Suppressor macrophage (primary cell): Measurements from ENCODE around the gene WDR91.
A peak's percentile ranks its signal among the peaks of the same experiment; 100 is the strongest.

ENCODE experiments used
- DNase-seq, 4 experiments: peaks; one replicate each; pipeline ENCODE4 v3.0.0-alpha.2; 2020 to 2022

The WDR91 gene

DNA sequence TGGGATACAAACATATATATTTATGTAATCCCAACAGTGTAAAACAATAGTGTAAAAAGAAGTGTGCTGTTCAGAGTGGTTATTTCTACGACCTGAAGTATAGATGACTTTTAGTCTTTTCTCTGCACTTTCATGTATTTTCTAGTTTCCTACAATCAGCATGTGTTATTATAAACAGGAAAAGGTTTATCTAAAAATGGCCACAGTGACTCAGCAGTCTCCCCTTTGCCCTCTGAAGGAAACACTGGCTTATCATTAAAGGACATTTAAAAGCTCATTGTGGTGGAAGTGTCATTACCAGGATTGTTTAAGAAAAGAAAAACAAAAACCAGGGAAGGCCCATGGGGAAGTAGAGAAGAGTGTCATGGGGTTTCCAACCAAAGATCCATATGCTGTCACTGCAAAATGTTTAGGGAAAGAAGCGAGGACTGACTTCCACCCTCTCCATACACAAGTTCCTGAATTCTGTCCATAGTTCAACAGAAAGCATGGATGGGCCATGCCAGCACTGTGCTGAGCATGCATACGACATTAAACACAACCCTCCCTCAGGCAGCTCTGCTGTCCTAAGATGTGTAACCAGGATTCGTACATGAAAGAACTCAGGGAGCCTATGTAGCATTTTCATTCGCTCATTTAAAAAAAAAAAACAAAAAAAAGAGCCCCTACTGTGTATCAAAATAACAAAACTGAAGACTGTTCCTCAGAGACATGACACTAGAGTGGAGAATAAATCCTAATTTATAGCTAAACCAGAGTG lies 51.0 kb downstream of the WDR91 start:
- DNase-seq: peak; percentile 62 to 80 (median 71)

DNA sequence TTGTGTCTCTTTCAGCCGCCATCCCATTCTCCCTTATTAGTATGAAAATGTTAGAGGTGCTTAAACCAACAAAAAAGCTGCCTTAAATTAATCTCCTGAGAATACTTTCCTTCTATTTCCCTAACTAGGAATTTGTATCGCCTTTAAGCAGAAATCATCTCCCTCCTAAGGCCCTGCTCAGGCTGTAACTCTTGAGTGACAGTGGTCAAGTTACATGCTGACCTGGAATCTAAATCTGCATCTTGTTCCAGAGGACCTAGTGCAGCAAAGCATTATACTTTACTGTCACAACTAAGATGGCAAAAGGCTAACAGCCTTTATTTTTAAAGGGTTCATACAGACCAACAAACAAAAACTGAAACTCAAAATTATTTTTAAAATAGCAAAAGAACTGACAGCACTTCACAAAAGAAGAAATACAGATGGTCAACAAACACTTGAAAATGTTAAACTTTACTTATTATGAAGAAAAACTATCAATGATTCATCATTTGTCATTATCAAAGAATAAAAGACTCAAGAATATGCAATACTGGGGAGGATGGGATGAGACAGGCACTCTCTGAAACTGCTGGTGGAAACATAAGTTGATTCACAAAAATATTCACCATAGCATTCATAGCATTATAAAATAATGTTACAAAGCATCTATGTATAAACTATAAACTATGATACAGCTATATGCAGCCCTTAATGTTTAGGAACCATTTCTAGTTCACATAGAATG lies 51.8 kb downstream of the WDR91 start:
- no peak for DNase-seq

DNA sequence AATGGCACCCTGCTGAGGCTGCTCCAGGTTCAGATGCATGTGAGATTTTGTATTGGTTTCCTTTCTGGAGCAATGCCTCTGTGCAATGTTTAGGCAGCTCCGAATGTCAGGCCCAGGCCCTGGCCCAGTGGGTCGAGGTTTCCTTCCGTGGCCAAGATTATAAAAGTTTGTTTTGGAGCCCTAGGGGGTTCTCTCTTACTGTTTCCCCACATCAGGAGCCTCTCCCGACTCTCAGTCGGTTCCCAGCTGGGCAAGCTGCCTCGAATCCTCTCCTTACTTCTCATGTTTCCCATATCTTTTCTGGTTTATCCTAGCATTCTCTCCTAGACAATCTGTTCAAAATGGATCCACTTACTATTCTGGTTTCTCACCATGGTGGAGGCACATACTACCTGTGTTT lies 52.5 kb downstream of the WDR91 start:
- no peak for DNase-seq

DNA sequence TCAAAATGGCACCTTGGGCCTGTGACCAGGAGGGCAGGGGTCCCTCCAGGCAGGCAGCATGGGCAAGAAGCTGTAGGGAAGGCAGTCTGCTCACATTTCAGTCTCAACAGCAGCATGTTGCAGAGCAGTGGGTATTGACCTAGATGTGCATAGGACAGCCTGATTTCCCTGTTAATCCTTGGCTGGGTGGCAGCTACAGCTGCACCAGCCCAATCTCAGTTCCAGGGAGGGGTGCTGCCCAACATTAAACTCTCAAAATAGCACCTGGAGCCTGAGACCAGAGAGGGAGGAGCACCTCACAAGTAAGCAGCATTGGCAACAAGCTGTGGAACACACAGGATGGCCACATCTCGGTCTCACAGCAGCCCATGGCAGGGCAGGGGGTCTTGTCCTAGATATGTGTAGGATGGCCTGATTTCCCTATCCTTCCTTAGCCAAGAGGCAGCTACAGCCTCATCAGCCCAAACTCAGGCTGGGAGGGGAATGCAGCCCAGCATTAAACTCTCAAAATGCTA lies 53.1 kb downstream of the WDR91 start:
- DNase-seq: no peak

DNA sequence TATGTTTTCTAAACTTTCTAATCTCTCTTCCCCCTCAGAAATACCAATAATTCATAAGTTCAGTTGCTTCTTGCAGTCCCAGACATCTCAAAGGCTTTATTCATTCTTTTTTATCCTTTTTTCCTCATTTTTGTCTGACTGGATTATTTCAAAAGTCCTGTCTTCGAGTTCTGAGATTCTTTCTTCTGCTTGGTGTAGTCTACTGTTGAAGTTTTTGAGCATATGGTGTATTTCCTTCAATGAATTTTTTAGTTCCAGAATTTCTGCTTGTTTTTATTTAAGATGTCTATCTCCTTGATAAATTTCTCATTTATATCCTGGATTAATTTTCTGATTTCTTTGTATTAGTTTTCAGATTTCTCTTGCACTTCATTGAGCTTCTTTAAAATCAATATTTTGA lies 55.0 kb downstream of the WDR91 start:
- no peak for DNase-seq

DNA sequence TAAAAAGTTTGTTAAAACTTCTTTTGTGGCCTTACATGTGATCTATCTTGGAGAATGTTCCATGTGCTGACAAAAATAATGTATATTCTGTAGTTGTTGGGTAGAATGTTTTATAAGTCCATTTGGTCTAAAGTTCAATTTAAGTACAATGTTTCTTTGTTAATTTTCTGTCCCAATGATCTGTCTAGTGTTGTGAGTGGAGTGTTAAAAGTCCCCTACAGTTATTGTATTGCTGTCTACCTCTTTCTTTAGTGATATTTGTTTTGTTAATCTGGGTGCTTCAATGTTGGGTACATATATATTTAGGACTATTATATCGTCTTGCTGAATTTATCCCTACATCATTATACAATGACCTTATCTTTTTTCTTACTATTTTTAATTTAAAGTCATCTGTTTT lies 56.6 kb downstream of the WDR91 start:
- no peak for DNase-seq

DNA sequence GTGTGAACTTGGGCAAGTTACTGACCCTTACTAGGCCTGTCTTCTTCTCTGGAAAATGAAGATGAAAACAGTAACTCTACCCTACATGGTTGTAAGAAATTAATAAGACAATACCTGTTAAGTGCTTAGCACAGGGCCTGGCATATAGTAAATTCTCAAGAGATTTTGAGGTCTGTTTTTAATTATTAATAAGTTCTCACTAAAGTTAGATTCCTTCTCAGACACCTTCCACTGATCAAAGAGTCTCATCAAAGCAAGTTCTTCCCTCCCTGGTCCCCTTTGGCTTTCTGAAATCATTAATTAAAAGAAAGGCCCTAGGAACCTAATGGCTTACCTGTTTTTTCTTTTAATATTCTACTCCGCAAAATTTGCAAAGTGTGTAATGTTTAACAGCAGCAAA lies 58.9 kb downstream of the WDR91 start:
- DNase-seq: no peak

DNA sequence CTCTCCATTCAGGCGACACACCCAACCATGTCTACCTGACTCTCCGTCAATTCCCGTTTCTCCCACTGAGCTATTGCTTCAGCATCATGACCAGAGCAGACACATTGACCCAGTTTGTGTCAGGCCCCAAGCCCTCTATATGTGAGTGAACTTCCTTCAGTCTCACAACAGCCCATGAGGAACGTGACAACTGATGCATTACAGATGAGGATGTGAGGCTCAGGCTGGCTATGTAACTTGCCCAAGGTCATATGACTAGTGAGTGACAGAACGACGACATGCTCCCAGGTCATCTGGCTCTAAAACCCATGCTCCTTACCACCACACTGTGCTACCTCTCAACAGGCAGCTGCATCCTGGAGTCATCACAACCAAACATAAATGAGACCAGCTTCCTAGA lies 59.8 kb downstream of the WDR91 start:
- peak; percentile 85 to 94 (median 88) for DNase-seq

DNA sequence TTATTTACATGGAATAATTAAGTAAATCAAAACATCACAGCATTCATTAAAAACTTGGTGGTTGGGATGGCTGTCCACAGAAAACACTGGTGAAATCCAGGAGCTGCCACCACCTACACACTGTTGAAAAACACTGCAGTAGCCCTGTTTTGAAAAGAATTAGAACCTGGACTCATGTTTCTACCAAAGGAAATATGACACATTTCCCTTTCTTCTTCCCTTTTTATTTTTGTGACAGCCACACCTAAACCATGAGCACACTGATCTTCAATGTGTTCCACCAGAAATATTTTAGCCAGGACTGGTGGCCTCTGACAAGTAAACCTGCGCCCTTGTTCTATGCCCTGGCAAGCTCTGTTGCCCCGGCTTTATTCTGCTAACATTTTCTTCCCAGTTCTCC lies 60.2 kb downstream of the WDR91 start:
- peak in 2 of 4 experiments; percentile 38 to 55 for DNase-seq

DNA sequence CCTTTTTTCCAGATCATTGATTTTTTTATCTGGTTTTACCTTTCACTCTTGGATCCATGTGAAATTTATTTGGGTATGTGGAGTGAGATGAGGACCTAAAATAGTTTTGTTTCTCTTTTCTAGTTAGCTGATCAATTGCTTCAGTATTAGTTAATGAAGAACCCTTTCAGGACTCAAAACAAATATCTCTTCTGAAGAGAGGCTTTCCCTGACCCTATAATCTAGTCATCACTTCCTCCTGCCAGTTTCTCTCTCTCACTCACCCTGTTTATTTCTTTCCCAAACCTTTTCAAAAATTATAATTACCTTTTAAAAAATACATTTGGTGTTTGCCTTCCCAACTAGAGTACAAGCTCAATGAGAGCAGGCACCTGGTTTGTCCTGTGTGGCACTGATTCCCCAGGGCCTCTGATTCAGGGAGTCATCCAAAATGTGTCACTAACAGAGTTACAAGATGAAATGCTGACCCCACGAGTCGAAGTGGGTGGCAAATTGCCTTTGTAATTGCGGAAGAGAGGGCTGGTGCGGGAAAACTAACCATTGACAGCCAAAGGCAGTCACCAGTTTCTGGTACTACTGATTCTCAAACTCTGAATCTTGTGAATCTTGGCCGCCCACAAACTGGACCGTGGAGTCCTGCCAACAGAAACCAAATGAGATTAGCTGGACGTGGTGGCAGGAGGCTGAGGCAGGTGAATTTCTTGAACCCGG lies 61.1 kb downstream of the WDR91 start:
- peak; percentile 70 to 87 (median 75) for DNase-seq

DNA sequence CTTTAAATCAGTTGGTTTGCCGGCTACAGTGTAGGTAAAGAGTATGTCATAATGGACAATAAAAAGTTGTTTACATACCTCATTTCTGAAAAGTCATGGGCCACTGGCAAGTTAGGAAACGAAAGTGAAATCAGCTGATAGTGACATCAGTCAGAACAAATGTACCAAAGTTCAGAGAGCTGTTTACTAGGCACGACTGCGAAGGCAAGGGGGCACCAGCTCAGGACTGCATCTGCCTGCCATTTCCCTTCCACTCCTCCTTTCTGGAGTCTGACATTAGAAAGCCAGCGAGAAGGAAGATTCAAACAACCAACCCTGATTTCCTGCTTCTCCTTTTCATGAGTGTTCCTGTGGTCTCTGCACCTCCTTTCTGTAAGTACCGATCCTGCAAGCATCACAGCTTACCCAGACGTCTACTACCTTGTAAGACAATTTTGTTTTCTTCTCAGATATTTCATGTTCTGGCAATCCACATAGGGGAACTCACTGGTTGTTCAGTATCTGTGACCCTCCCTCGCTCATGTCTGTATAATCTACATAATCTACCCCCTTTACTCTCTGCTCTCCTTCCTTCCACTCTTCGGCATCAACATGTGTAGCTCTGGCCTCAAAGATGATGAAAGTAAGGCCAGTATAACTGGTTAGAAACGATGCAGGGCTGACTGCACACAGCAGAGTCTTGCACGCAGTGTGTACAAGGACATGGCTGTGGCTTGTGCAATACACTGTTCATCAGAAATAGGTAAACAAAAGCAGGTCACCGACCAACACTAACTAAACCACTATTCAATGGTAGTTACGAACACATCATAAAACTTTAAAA lies 63.2 kb downstream of the WDR91 start, which contains the start of gene TMEM140:
TSS of gene TMEM140 (plus strand) at position 174 of the 823 bp plus-strand sequence. CDS start 16,370 bp downstream, outside the sequence.
- DNase-seq: peak; percentile 68 to 86 (median 78)

DNA sequence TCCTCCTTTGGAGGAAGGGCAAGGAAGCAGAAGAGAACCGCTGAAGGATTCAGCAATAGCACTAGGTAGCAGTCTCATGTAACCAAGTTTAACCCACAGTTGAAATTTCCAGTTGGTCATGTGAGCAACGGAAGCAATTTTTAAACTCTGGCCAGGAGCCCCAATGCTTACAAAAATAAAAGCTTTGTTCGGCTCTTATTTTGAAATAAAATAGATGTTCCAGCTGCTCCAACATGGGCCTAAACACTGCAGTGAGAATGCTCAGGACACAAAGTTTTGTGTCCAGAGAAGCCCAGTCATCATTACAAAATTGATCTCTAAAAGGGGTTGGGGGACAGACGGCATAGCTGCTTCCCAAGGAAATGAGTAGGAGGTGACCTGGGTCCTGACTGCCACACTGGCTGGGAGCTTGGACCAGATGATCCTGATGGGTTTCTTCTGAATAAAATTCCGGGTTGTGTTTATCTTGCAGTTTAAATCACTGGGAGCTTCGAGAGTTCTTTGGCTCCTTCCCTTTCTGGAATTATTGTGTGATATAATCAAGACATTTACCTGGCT lies 63.9 kb downstream of the WDR91 start:
- DNase-seq: peak; percentile 53 to 70 (median 64)

DNA sequence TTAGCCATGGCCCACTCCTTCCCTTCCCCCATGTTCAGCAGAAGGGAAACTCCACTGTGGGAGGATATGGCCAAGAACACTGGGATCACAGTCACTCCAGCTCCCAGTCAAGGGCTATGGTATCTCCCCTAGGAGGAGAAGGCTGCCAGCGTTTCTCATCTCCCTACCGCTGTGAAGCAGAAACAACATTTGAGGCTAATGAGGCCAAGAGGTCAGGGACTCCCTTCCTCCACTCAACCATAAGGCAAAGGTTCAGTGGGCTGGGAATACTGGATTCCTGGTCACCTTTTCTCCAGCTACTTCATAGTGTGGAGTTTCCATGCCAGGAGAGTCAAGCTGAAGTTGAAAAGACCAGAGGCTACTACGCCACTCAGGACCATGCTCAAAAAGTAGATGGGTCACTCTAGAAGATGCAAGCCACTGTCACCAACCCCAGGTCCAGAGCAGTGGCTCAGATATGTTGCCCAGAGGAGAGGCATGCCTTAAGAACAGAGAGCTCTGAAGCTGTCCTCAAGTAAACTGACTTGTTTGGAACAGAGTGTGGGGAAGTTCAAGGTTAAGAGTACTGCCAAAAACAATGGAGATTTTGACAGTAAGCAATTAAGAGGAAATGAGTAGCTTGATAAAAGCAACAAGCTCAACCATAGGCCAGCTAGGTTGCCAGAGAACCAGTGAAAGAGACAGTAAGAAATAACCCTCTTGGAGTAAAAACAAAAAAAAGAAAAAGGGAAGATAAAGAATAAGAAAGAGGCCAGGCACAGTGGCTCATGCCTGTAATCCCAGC lies 67.2 kb downstream of the WDR91 start:
- DNase-seq: peak in 1 of 4 experiments; percentile 18
